Measurements from ENCODE around the gene CFAP46.
A peak's percentile ranks its signal among the peaks of the same experiment; 100 is the strongest.
"Not testable (repeated sequence)": the region's sequence is repeated elsewhere in the genome, so short reads cannot be mapped to it uniquely, and the experiment has no call there.

The CFAP46 gene

DNA sequence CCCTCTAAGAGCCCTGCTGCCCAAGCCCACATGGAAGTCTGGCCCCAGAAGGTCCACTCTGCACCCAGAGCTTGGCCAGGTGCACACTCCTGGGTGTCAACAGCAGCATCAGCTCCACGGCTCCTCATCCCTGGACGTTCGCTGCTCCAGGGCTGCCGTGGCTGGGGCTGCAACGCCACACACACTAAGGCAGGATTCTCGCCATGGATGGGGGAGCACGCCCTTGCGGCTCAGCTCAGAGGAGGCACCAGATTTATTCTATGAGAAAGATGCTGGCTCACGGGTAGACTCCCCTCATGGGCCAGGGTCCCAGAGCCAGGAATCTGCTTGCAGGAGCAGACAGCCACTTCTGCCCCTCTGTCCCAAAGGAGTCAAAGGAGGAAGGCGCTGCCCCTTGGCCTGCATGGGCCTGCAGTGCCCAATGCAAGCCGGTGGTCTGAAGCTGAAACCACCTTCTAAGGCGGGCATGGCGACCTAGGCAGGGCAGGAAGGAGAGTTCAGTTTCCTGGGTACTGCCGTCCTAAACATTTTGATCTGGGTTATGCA lies 42.1 kb downstream of the CFAP46 start:
- no peak for DNase-seq (ENCODE audit: low read depth, low spot score)

DNA sequence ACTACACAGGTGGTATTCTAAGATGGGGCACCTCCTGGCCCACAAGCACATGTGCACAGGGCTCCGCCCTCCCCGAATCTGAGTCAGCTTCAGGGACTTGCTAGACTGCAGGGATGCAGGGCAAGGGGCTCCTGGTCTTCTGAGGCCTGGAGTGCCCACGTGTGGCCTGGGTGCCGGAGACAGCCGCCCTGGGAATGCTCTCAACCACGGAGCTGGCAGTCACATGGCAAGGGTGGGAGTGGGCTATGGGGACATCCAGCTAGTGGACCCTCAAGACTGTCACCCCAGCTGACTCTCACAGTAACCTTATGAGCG lies 42.7 kb downstream of the CFAP46 start:
- DNase-seq (ENCODE audit: low read depth, low spot score) = no peak

DNA sequence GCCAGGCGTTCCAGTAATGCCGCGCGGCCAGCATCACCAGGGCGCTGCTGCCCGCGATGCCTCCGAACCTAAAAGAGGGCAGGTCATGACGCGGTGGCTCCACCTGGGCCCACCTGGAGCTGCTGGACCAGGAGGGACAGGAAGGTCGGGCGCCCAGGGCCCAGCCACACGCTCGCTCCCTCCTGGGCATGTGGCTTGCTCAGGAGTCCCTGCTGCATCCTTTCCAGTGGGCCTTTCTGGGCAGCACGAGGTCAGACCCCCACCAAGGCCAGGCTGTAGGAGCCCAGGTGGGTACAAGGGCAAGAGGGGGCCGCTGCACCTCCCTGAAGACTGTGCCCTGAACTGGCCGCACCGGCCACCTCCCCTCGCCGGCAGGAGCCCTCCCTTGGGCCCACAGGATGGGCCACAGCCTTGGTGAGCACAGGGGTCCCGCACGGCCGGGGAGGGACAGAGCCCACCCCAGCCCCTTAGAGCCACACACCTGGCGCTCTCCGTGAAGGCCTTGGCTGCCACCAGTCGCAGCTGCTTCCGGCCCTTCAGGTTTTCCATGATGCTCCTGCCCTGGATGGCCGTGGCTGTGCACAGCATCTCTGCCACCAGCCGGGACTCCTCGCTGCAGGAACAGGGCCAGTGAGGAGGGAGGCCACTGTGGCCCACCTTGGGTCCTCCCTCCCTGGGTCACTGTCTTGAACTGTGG lies 43.2 kb downstream of the CFAP46 start:
- DNase-seq (ENCODE audit: low read depth, low spot score) = no peak

GRCh38 chr10:132898391-132899053 lies 43.8 kb downstream of the CFAP46 start:
- no peak for DNase-seq (ENCODE audit: low read depth, low spot score)

- DNase-seq (ENCODE audit: low read depth, low spot score) = no peak
These were observed 44.6 kb downstream of the CFAP46 start for GRCh38 chr10:132897516-132898381.

DNA sequence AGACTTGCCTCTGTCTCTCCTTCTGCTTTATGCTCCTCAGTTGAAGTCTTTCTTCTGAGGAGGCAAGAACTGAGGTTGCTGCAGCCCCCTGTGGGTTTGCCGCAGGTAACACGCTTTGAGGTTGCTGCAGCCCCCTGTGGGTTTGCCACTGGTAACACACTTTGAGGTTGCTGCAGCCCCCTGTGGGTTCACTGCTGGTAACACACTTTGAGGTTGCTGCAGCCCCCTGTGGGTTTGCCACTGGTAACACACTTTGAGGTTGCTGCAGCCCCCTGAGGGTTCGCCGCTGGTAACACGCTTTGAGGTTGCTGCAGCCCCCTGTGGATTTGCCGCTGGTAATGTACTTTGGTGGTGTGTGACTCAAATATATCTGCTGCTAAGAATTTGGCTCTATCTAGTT lies 48.6 kb downstream of the CFAP46 start:
- DNase-seq (ENCODE audit: low read depth, low spot score) = peak; percentile 60

DNA sequence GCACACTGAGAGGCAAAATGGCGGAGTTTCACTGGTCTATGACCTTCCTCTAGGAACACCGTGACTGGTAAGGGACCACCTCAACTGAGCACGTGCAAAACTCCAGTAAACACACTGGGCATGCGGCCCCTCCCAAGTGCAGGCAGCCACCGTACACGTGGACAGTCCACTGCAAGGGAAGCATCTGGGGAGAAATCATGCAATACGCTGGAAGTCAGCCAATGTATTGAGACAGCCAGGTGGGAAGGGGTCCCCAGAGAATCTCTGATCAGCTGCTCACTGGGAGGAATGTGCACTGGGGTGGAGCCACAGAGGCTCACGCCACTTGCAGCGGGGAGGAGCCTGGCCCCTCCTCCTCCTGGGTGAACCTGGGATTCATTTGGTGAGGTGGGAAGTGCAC lies 49.3 kb downstream of the CFAP46 start:
- no peak for DNase-seq (ENCODE audit: low read depth, low spot score)

GRCh38 chr10:132892004-132892403 lies 50.4 kb downstream of the CFAP46 start:
- DNase-seq (ENCODE audit: low read depth, low spot score) = no peak

GRCh38 chr10:132891368-132891767 lies 51.0 kb downstream of the CFAP46 start:
- DNase-seq (ENCODE audit: low read depth, low spot score) = no peak

DNA sequence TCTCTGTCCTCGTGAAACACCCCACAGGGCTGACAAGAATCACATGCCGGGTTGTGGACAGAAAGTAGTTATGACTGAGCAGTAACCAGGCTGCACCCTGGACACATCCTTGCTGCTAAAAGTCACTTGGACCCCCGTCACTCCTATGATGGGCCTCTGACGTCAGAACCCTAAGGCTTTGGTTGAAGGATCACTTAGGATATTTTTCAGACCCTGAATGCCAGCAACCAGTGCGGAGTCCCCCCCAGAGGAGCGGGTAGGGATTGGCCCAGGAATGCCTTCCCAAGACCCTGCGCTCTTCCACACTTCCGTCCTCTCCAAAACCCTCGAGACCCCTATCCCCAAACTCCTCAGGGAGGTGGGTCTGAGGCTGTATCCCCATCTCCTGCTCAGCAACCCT lies 52.1 kb downstream of the CFAP46 start:
- DNase-seq (ENCODE audit: low read depth, low spot score) = no peak

DNA sequence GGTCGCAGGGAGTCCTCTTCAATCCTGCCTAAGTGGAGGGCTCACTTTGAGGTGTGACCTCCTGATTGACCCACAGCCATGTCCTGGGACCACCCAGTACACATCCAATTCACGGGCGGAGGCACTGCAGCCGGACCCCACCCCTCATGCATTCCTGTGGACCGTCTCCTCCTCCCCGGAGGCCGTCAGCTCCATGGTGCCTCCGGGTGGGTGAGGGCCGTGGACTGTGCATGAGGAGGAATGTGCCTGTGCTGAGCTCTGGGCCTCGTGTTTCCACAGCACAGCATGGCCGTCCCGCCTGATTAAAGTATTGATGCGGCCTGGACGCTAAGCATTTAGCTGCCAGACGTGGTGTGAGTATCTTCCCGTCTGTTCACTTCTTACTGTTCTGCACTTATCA lies 52.8 kb downstream of the CFAP46 start:
- no peak for DNase-seq (ENCODE audit: low read depth, low spot score)

DNA sequence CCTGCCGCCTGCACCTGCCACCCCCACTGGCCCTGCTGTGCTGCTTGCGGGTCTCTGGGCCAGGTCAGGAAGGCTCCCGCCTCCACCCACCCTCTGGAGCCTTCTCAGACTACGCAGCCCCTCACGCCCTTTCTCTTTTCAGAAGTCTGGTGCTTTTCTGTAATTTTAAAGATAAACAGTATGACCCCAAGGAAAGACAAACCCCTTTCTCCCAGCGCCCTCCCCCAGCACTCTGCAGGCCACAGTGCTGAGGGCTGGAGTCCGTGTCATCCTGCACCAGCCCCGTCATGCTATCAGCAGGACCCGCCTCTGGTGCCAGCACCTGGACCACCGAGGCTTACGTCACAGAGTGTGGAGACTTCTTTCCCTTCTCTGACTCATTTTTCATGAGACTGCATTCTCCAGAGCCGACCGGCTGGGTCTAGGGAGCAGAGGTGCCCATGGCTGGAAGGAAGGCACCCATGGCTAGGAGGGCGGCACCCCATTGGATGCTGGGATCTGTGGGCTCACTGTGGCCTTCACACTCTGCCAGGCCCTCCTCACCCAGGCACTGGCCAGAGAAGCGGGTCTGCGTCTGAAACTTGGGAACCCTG lies 53.4 kb downstream of the CFAP46 start:
- DNase-seq (ENCODE audit: low read depth, low spot score) = no peak

DNA sequence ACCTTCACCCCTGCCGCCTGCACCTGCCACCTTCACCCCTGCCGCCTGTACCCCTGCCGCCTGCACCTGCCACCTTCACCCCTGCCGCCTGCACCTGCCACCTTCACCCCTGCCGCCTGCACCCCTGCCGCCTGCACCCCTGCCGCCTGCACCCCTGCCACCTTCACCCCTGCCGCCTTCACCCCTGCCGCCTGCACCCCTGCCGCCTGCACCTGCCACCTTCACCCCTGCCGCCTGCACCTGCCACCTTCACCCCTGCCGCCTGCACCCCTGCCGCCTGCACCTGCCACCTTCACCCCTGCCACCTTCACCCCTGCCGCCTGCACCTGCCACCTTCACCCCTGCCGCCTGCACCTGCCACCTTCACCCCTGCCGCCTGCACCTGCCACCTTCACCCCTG lies 53.9 kb downstream of the CFAP46 start:
- DNase-seq (ENCODE audit: low read depth, low spot score) = not testable (repeated sequence)

DNA sequence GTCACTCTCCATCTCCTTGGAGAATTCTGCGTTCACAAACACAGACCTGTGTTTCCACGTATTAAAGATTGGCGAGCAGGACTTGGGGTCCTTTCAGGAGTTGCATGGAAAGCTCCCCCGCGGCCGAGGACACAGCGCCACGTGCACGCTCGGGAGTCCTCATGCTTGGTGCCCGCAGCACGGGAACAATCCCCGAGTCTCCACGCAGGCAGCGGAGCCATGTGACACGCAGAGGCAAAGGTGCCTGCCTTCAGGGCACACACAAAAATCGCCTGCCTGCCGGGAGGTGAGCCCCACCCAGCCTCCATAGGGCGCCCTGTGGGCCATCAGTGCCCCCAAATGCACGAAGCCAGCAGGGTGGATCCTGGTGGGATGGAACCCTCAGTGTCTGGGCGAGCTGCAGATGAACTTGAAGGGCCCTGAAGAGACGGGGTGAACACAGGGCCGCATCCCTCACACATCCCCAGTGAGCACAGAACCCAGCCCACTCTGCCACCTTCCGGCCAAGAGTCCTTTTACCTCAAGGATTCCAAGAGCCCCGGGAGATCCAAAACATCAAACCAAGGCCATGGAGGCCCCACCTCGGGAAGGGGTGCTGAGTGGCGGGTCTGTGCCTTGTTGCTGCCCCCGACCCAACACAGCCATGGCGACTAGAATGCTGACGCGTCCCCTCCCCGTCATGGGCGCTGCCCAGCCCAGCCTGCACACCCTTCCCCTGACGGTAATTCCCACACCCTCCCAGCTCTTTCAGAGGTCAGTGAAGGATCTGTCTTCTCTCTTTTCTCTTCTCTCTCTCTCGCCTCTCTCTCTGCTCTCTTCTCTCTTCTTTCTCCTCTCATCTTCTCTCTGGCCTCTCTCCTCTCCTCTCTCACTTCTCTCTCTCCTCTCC lies 55.9 kb downstream of the CFAP46 start:
- no peak for DNase-seq (ENCODE audit: low read depth, low spot score)

- no peak for DNase-seq (ENCODE audit: low read depth, low spot score)
These were observed 56.7 kb downstream of the CFAP46 start for GRCh38 chr10:132885451-132886210.

DNA sequence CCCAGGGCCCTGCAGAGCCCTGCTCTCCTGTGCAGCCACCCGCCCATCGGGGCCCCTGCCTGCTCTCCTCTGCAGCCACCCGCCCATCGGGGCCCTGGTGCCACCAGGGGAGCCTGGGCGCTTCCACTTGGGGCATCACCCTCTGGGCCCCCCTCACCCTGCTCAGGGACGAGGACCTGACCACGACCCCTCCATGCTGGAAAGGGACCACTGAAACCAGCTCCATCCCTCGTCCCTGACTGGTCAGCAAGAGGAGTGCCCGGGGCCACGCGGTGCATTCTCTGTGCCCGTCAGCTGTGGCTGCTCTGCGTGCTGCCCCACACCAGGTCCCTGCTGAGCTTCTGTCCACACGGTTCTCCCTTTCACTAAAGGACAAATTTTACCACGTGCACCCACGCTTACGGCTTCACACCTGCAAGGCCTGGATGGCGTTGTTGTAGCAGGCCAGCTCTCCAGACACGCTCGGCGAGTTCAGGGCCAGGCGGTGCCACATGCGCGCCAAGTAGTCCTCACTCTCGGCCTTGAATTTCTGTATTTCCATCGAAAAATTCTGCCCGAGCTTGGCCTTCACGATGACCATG lies 57.6 kb downstream of the CFAP46 start:
- DNase-seq (ENCODE audit: low read depth, low spot score) = no peak

DNA sequence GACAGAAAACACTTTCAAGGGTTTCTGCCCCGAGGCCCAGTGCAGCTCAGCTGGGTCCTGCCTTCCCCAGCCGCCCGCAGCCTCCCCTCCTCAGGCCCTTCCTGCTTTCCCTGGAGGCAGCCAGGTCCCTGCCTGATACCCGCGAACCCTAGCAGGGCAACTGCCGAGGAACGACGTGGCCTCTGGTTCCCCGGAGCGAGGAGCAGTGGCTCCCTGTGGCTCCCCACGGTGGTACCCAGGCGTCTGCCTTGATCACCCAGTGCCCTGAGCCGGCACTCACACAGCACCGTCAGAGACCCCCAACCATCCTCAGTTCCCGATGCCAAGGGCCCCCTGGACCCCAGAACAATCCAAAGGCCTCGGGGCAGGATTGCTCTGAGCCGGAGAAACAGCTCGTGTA lies 58.3 kb downstream of the CFAP46 start:
- no peak for DNase-seq (ENCODE audit: low read depth, low spot score)

DNA sequence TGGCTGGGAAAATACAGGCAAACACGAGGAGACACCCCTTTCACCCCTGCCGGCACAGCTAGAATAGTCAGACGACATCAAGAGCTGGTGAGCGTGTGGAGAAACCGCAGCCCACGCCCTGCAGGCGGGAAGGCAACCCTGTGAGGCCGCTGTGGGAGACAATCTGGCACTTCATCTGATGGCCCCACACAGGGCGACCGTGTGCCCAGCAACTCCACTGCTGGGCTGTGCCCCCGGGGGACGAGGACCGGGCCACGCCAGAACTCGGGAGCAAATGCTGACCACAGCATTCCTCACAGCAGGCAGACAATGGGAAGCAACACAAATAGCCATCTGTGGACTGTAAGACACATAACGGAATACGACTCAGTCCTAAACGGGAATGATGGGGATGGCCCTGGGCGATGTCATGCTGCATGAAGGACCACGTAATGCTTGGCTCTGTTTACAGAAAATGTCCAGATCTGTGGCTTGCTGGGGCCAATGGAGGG lies 58.9 kb downstream of the CFAP46 start:
- DNase-seq (ENCODE audit: low read depth, low spot score) = no peak

DNA sequence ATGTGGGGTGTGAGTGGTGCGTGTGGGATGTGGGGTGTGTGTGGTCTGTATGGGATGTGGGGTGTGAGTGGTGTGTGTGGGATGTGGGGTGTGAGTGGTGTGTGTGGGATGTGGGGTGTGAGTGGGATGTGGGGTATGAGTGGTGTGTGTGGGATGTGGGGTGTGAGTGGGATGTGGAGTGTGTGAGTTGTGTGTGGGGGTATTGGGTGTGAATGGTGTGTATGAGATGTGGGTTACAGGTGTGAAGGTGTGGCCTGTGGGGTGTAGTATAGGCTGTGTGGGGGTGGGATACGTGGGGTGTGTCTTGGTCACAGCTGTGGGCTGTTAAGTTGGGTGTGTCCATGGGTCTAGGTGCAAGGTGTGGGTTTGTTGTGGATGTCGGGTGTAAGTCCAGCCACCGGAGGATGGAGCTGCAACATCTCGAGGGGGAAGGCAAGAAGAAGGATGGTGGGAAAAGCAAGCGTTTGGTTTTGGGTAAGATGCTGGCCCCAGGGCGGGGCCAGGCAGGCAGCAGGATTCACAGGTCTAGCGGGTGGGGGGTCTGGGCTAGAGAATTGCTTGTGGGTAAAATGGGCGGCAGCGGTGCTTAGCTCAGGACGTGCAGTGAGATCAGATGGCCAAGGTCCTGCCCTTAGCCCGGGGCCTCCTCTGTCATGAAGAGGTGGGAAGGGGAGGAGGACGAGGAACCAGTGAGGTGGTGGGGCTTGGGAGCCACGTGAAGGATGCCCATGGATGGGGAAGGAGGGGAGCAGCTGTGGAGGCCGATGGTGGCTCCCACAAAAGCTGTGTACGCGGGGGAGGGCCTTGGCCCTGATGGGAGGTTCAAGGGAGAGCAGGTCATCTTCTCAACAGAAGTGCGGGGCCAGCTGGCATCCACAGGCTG lies 60.1 kb downstream of the CFAP46 start:
- DNase-seq (ENCODE audit: low read depth, low spot score) = no peak

Data from iPS DF 19.7 (cell line).